Hepatocyte (in vitro differentiated cells): ENCODE measurements around the gene ATXN7L1. TPM values are rescaled to one million over a fixed set of nuclear protein-coding genes. Genes with fewer than 3 reads are reported as not detected.

ENCODE experiments used
- DNase-seq: peaks from one replicate; pipeline ENCODE4 v3.0.0-alpha.2; 2016; ENCODE audit warnings: low spot score
- H2AFZ ChIP-seq: fragments of 200-600 bp; sonication (generic); 2 replicates; pipeline ENCODE4 v1.6.0; 2016; ENCODE audit warnings: antibody characterized with exemption, mild to moderate bottlenecking
- H3K27ac ChIP-seq: fragments of 200-600 bp; sonication (generic); 2 replicates; pipeline ENCODE4 v1.5.1; 2016; ENCODE audit warnings: mild to moderate bottlenecking
- H3K27me3 ChIP-seq: fragments of 200-600 bp; sonication (generic); 2 replicates; pipeline ENCODE4 v1.6.1; 2016
- H3K36me3 ChIP-seq: fragments of 200-600 bp; sonication (generic); replicated peaks from 2 replicates; pipeline ENCODE4 v1.5.1; 2016; ENCODE audit warnings: low read depth; ENCODE audit not compliant: insufficient read depth
- H3K4me1 ChIP-seq: fragments of 200-600 bp; sonication (generic); 2 replicates; pipeline ENCODE4 v1.5.1; 2016; ENCODE audit warnings: mild to moderate bottlenecking, moderate library complexity; ENCODE audit not compliant: insufficient read depth
- H3K4me2 ChIP-seq: fragments of 200-600 bp; sonication (generic); 2 replicates; pipeline ENCODE4 v1.6.0; 2016
- H3K4me3 ChIP-seq: fragments of 200-600 bp; sonication (generic); 2 replicates; pipeline ENCODE4 v1.5.1; 2016; ENCODE audit warnings: mild to moderate bottlenecking
- H3K79me2 ChIP-seq: fragments of 200-600 bp; sonication (generic); 2 replicates; pipeline ENCODE4 v1.6.0; 2017; ENCODE audit warnings: mild to moderate bottlenecking
- H3K9me2 ChIP-seq: fragments of 200-600 bp; sonication (generic); replicated peaks from 2 replicates; pipeline ENCODE4 v1.6.0; 2017; ENCODE audit warnings: mild to moderate bottlenecking; ENCODE audit not compliant: insufficient read depth
- H3K9me3 ChIP-seq: fragments of 200-600 bp; sonication (generic); 2 replicates; pipeline ENCODE4 v1.5.1; 2016; ENCODE audit warnings: low read depth, mild to moderate bottlenecking
- H4K20me1 ChIP-seq: fragments of 200-600 bp; sonication (generic); 2 replicates; pipeline ENCODE4 v1.6.0; 2016; ENCODE audit warnings: mild to moderate bottlenecking; ENCODE audit not compliant: insufficient read depth, poor library complexity, severe bottlenecking
- EZH2 ChIP-seq: fragments of 200-600 bp; sonication (generic); IDR thresholded peaks from 2 replicates; pipeline ENCODE4 v1.6.1; 2016; ENCODE audit warnings: antibody characterized with exemption, mild to moderate bottlenecking, borderline replicate concordance
- EZH2phosphoT487 ChIP-seq: fragments of 200-600 bp; sonication (generic); IDR thresholded peaks from one replicate; pipeline ENCODE4 v1.6.1; 2018; ENCODE audit warnings: antibody characterized with exemption, mild to moderate bottlenecking, low read depth, moderate library complexity; ENCODE audit not compliant: unreplicated experiment, severe bottlenecking
- WGBS: methylation state at CpG from one replicate; pipeline ENCODE4 v1.1.6; 2016; ENCODE audit warnings: low lambda C conversion rate; ENCODE audit errors: missing lambda C conversion rate; 5-methylcytosine and 5-hydroxymethylcytosine counted together
- polyA plus RNA-seq: library from polyadenylated mRNA; unstranded; fragments of >200 nt; fragmentation: Nextera tagmentation; extraction: Ambion mirVana; gene quantifications from 2 replicates; pipeline ENCODE4 v1.2.1, GENCODE V29; 2016
- total RNA-seq: library from RNA; depleted of rRNA; stranded (reverse); fragments of >200 nt; gene quantifications from 2 replicates; pipeline ENCODE4 v1.2.3, GENCODE V29; 2014
- TF ChIP-seq, protein P1 (sequence below): fragments of 200-600 bp; sonication (generic); IDR thresholded peaks from 2 replicates; pipeline ENCODE4 v1.5.1; 2016; ENCODE audit warnings: antibody characterized with exemption, mild to moderate bottlenecking; ENCODE audit not compliant: poor library complexity

ATXN7L1 gene
- total and polyA plus RNA-seq, 2 experiments from 2014 or later = 8.9 to 9.3 TPM

DNA sequence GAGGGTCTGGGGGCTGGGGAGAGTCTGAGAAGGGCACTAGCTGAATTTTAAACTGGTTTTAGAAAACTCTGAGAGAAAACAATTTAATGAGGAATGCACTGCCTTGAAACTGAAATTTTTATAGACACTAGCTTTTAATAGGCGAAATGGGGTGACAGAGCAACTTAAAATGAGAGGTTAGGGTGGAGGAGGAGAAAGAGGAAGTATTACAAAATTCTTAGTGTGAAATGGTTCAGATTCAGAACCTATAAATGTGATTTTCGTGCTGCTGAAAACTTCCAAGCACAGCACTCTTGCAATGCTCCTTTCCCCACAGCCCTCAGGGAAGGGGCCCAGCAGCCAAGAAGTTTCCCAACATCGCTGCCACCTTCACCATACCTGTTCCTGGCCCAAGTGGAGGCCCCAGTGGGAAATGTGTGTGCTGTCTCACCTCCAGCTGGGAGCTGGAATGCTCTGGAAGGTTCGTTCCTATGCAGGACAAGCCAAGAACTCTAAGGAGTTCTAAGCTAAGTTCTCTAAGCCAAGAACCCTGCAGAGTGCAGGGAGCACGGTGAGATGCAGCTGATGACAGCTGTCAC, 60.0 kb downstream of the ATXN7L1 start:
- no peak for DNase-seq
- H3K79me2 ChIP-seq = no peaks in the 10 kb centered on the region
- no peak overlapping the region for H3K4me3 ChIP-seq
- no peaks in the 10 kb centered on the region for H3K36me3 ChIP-seq
- TF ChIP-seq EZH2phosphoT487 (no peak), EZH2 (no peak)
- TF ChIP-seq, protein P1, sequence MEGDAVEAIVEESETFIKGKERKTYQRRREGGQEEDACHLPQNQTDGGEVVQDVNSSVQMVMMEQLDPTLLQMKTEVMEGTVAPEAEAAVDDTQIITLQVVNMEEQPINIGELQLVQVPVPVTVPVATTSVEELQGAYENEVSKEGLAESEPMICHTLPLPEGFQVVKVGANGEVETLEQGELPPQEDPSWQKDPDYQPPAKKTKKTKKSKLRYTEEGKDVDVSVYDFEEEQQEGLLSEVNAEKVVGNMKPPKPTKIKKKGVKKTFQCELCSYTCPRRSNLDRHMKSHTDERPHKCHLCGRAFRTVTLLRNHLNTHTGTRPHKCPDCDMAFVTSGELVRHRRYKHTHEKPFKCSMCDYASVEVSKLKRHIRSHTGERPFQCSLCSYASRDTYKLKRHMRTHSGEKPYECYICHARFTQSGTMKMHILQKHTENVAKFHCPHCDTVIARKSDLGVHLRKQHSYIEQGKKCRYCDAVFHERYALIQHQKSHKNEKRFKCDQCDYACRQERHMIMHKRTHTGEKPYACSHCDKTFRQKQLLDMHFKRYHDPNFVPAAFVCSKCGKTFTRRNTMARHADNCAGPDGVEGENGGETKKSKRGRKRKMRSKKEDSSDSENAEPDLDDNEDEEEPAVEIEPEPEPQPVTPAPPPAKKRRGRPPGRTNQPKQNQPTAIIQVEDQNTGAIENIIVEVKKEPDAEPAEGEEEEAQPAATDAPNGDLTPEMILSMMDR = no peak
- H3K4me1 ChIP-seq = peaks cover 10% of the 10 kb centered on the region
- H3K9me3 ChIP-seq = no peaks in the 10 kb centered on the region
- WGBS = 68% methylated on average over 5 of the region's 5 CpGs
- H3K9me2 ChIP-seq = no peaks in the 10 kb centered on the region
- H3K27ac ChIP-seq = no peak overlapping the region
- no peaks in the 10 kb centered on the region for H3K27me3 ChIP-seq
- H2AFZ ChIP-seq = no peak overlapping the region
- no peak overlapping the region for H3K4me2 ChIP-seq
- H4K20me1 ChIP-seq = no peaks in the 10 kb centered on the region

DNA sequence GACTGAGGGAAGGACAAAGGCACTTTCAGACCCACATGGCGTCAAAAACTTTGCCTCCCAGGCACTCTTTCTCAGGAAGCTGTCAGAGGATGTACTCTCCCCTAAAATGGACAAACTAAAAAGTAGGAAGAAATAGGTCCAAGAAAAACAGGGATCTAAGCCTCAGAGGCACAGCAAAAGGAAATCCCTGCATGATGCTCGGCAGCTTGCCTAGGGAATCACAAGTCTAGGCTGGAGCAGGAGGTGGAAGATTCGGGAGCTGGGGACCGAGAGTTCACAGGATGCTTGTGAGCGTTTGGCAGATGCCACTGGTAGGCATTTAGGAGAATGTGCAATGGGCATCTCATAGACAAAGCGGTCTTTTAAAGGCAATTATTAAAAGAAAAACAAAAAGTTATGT, 60.8 kb downstream of the ATXN7L1 start:
- Histone ChIP-seq H3K9me2 (no peaks in the 10 kb centered on the region), H3K9me3 (no peaks in the 10 kb centered on the region), H3K27me3 (no peaks in the 10 kb centered on the region), H4K20me1 (no peaks in the 10 kb centered on the region), H3K4me2 (no peak overlapping the region), H3K27ac (no peak overlapping the region), H2AFZ (no peak overlapping the region), H3K4me3 (no peak overlapping the region), H3K36me3 (no peaks in the 10 kb centered on the region), H3K4me1 (peaks cover 10% of the 10 kb centered on the region), H3K79me2 (no peaks in the 10 kb centered on the region)
- WGBS = 76% methylated on average over 6 of the region's 6 CpGs
- DNase-seq = no peak
- no peak for TF ChIP-seq EZH2phosphoT487
- TF ChIP-seq, protein P1 = no peak
- no peak for TF ChIP-seq EZH2

DNA sequence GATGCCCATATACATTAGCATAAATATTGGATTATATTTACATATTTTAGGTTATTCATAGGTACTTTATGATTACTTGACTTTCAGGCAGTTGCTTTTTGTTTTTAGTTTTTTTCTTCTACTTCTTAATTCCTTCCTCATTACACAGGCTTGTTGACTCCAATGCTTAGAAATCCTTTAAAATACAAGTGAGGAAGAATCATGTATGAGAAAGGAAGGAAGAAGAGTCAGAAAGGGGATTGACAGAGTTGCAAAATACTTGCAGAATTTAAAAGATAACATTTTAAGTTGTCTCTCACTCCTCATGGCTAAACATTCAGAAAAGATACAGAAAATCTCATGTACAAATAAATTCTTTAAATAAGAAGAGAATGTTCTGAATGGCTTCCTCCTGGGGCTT, 61.9 kb downstream of the ATXN7L1 start:
- H2AFZ ChIP-seq = no peak overlapping the region
- H3K27me3 ChIP-seq = no peaks in the 10 kb centered on the region
- no peaks in the 10 kb centered on the region for H4K20me1 ChIP-seq
- H3K27ac ChIP-seq = no peak overlapping the region
- H3K4me3 ChIP-seq = no peak overlapping the region
- H3K79me2 ChIP-seq = no peaks in the 10 kb centered on the region
- peaks cover 10% of the 10 kb centered on the region for H3K4me1 ChIP-seq
- TF ChIP-seq, protein P1 = no peak
- TF ChIP-seq EZH2phosphoT487 (no peak), EZH2 (no peak)
- no peak overlapping the region for H3K4me2 ChIP-seq
- H3K9me3 ChIP-seq = no peaks in the 10 kb centered on the region
- no peak for DNase-seq
- no peaks in the 10 kb centered on the region for H3K36me3 ChIP-seq
- H3K9me2 ChIP-seq = no peaks in the 10 kb centered on the region
